ENCODE measurements around the gene FGF18.
"Not testable (repeated sequence)": the region's sequence is repeated elsewhere in the genome, so short reads cannot be mapped to it uniquely, and the experiment has no call there.

The FGF18 gene

GRCh38 chr5:171418982-171419687 is at the start of gene FGF18:
FGF18 (plus strand) TSS chr5:171419647; CDS start chr5:171420200, 553 bp downstream.
- no peak for DNase-seq

DNA sequence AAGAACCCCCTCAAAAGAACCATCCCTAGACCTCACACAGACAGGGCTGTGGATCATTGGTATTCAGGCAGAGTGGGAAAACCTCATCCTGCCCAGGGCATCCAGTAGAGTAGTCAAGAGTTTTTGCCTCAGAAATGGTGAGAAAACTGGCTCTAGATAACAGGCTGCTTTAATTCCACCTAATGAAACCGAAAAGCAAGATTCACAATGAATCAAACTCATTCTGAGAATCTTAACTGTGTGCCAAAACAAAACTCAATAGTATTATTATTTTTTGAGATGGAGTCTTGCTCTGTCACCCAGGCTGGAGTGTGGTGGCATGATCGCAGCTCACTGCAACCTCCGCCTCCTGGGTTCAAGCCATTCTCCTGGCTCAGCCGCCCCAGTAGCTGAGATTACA is 49.5 kb upstream of the FGF18 start:
- DNase-seq = no peak

GRCh38 chr5:171370881-171371280 is 48.6 kb upstream of the FGF18 start:
- not testable (repeated sequence) for DNase-seq

DNA sequence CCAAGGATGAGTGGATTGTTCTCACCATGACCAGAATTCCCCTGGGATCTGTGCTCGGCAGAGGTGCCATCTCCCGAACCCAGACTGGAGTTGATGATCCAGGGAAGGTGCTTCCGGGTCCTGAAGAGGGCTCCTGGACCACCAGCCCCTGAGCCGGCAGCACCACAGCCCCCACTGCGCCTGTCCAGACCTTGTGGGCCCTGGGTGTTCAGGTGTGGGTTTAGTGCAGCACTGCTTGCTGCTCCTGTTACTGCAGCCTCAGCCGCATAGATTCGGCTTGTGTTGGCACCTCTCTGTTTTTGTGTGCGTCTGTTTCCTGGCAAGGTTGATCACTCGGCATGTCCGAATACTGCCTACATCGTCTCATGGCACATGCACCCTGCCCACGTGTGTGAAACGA is 48.1 kb upstream of the FGF18 start:
- no peak for DNase-seq

DNA sequence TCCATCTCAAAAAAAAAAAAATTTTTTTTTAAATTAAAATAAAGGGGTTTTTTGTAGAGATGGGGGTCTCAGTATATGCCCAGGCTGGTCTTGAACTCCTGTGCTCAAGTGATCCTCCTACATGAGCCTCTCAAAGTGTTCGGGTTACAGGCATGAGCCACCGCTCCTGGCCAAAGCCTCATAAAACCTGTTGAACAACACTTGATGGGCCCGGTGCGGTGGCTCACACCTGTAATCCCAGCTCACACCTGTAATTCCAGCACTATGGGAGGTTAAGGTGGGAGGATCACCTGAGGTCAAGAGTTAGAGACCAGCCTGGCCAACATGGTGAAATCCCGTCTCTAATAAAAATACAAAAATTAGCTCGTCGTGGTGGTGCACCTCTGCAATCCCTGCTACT is 39.5 kb upstream of the FGF18 start:
- no peak for DNase-seq

- DNase-seq = not testable (repeated sequence)
These were observed 35.0 kb upstream of the FGF18 start for GRCh38 chr5:171384416-171384815.

GRCh38 chr5:171384999-171385398 is 34.4 kb upstream of the FGF18 start:
- DNase-seq = not testable (repeated sequence)

DNA sequence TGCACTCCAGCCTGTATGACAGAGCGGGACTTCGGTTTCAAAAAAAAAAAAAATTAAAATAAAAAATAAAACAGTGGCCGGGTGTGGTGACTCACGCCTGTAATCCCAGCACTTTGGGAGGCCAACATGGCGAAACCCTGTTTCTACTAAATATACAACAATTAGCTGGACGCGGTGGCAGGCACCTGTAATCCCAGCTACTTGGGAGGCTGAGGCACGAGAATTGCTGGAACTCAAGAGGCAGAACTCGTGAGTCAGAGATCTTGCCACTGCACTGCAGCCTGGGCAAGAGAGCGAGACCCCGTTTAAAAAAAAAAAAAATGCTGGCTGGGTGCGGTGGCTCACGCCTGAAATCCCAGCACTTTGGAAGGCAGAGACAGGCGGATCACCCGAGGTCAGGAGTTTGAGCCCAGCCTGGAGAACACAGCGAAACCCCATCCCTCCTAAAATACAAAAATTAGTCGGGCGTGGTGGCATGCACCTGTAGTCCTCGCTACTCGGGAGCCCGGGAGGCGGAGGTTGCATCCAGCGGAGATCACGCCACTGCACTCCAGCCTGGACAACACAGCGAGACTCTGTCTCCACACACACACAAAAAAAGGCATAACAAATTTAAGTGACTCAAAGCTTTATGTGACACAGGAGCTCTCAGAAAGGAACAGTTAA is 33.3 kb upstream of the FGF18 start:
- DNase-seq = no peak

GRCh38 chr5:171386861-171387344 is 32.5 kb upstream of the FGF18 start:
- no peak for DNase-seq

- DNase-seq = peak; percentile 98
These were observed 32.0 kb upstream of the FGF18 start, which contains the start of gene NPM1 for GRCh38 chr5:171387345-171387969. NPM1 (plus strand) TSS chr5:171387849; CDS start chr5:171387949, 100 bp downstream.

- peak; percentile 31 for DNase-seq
These were observed 31.3 kb upstream of the FGF18 start for GRCh38 chr5:171387970-171388815.

DNA sequence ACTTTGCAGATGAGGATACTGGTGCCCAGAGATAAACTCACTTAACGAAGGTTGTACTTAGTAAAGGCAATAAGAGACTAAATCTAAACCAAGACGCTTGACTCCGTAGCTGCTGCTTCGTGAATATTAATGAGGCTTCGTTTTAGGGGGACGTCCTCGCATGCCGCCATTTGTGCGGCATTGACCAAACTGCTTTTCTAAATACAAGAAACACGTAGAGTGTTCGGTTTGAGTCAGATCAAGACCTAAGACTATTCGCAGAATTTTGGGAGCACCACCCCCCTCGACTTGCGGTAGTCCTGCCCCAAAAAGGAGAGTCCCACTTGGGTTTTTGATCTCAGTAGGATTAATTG is 30.7 kb upstream of the FGF18 start:
- no peak for DNase-seq

DNA sequence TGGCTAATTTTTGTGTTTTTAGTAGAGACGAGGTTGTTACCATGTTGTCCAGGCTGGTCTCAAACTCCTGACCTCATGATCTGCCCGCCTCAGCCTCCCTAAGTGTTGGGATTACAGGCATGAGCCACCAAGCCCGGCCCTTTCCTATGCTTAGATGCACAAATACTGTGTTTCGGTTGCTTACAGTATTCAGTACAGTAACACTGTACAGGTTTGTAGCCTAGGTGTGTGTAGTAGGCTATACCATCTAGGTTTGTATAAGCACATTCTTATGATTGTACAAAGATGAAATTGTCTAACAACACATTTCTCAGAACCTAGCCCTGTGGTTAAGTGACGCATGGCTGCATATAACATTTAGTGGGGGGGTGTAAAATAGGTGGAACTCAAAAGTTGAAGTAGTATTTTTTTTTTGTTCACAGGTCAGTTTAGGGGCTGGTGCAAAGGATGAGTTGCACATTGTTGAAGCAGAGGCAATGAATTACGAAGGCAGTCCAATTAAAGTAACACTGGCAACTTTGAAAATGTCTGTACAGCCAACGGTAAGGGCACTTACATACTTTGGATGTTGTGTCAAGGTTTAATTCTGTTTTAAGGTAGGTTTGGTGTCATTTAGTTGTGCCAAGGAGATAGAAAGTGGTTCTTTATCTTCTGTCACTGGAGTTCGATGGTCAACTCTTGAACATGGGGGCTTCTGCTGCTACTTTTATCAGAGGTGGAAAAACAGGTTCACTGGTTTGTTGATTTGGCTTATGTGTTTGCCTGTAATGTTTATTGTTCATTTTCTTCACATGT is 28.4 kb upstream of the FGF18 start:
- DNase-seq = no peak

DNA sequence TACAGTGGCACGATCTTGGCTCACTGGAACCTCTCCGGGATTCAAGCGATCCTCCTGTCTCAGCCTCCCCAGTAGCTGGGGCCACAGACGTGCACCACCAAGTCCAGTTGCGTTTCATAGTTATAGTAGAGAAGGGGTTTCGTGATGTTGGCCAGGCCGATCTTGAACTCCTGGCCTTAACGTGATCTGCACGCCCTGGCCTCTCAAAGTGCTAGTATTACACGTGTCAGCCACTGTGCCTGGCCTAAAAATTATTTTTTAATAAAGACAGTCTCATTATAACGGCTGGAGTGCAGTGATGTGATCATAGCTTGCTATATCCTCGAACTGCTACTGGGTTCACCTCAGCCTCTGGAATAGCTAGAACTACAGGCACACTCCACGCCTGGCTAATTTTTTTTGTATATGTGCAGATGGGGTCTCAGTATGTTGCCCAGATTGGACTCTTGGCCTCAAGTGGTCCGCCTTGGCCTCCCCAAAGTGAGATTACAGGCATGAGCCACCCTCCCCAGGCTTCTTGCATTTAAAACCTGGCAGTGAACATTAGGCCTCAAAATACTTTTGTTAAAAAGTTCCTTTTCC is 27.4 kb upstream of the FGF18 start:
- no peak for DNase-seq

DNA sequence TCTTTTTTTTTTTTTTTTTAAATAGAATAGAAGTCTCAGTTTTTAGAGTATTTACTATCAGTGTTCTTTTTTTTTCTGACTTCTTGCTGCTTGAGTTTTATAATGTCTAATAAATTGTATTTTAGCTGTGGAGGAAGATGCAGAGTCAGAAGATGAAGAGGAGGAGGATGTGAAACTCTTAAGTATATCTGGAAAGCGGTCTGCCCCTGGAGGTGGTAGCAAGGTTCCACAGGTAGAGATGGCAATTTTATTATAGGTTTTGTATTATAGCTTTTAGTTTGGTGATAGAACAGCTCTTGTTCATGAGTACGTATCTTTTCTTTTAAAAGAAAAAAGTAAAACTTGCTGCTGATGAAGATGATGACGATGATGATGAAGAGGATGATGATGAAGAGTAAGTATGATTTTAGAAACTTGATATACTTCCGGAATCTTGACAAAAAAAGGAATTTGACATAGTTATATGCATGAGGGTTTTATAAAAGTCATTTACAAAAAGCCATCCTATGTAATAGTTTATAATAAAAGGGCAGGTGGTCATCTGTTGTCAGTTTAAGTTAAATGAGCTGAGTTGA is 26.8 kb upstream of the FGF18 start:
- DNase-seq = no peak

GRCh38 chr5:171395042-171395441 is 24.4 kb upstream of the FGF18 start:
- DNase-seq = no peak

DNA sequence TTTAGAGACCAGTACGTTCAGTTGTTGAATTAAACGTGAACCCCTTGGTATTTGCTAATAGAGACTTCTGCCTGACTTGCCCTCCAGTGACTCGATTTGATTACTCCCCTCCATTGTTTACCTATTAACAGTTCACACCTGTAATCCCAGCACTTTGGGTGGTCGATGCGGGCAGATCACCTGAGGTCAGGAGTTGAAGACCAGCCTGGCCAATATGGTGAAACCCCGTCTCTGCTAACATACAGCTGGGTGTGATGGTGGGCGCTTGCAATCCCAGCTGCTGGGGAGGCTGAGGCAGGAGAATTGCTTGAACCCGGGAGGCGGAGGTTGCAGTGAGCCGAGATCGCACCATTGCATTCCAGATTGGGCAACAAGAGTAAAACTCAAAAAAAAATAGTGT is 22.9 kb upstream of the FGF18 start:
- DNase-seq = not testable (repeated sequence)

- no peak for DNase-seq
These were observed 22.3 kb upstream of the FGF18 start for GRCh38 chr5:171397190-171397589.

DNA sequence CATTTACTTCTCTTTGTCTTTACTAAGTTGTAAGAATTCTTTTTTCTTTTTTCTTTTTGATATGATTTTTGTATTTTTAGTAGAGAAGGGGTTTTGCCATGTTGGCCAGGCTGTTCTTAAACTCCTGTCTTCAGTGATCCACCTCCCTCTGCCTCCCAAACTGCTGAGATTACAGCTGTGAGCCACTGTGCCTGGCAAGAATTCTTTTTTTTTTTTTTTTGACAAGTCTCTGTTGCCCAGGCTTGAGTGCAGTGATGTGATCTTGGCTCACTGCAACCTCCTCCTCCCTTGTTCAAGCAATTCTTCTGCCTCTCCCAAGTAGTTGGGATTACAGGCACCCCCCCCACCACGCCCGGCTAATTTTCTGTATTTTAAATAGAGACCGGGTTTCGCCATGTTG is 21.8 kb upstream of the FGF18 start:
- DNase-seq = no peak

DNA sequence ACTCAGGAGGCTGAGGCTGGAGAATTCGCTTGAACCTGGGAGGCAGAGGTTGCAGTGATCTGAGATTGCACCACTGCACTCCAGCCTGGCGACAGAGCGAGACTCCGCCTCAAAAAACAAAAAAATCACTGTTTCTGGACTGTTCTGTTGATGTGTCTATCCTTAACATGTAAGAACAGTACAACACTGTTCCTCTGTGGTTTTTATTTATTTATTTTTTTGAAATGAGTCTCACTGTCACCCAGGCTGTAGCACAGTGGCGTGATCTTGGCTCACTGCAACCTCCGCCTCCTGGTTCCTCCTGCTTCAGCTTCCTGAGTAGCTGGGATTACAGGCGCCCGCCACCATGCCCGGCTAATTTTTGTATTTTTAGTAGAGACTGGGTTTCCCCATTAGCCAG is 20.8 kb upstream of the FGF18 start:
- not testable (repeated sequence) for DNase-seq

GRCh38 chr5:171400169-171400568 is 19.3 kb upstream of the FGF18 start:
- DNase-seq = no peak

Data from NCI-H2029 treated with DMSO at 0.1 percent for 48 hours (cell line).